Brain microvascular endothelial cell (primary cell): Measurements from ENCODE around the gene CORO1C.

ENCODE experiments used
- DNase-seq: peaks from one replicate; pipeline ENCODE4 v3.0.0-alpha.2; 2020
- H3K27ac ChIP-seq: fragments of 250-450 bp; sonication (Bioruptor Pico); 2 replicates; pipeline ENCODE4 v1.5.1; 2020; ENCODE audit warnings: mild to moderate bottlenecking, moderate library complexity
- H3K27me3 ChIP-seq: fragments of 250-450 bp; sonication (Bioruptor Pico); replicated peaks from 2 replicates; pipeline ENCODE4 v1.5.1; 2020; ENCODE audit warnings: mild to moderate bottlenecking
- H3K36me3 ChIP-seq: fragments of 250-450 bp; sonication (Bioruptor Pico); replicated peaks from 2 replicates; pipeline ENCODE4 v1.5.1; 2020; ENCODE audit warnings: mild to moderate bottlenecking
- H3K4me3 ChIP-seq: 2 replicates; pipeline ENCODE4 v1.5.1; 2011; ENCODE audit warnings: low read depth, mild to moderate bottlenecking, control low read depth, low read length, moderate library complexity
- in situ Hi-C: cut with HindIII; loops from 2 replicates; pipeline ENCODE4 v1.10.0; 2017; ENCODE audit warnings: low sequenced_read_pairs, low pct_ligation_motif_present
- TF ChIP-seq, protein P1 (sequence below): IDR thresholded peaks from 2 replicates; pipeline ENCODE4 v1.5.1; 2011; ENCODE audit warnings: low read depth, mild to moderate bottlenecking, moderate library complexity, low read length, control low read depth, inconsistent platforms; ENCODE audit errors: missing control alignments

Gene CORO1C

DNA sequence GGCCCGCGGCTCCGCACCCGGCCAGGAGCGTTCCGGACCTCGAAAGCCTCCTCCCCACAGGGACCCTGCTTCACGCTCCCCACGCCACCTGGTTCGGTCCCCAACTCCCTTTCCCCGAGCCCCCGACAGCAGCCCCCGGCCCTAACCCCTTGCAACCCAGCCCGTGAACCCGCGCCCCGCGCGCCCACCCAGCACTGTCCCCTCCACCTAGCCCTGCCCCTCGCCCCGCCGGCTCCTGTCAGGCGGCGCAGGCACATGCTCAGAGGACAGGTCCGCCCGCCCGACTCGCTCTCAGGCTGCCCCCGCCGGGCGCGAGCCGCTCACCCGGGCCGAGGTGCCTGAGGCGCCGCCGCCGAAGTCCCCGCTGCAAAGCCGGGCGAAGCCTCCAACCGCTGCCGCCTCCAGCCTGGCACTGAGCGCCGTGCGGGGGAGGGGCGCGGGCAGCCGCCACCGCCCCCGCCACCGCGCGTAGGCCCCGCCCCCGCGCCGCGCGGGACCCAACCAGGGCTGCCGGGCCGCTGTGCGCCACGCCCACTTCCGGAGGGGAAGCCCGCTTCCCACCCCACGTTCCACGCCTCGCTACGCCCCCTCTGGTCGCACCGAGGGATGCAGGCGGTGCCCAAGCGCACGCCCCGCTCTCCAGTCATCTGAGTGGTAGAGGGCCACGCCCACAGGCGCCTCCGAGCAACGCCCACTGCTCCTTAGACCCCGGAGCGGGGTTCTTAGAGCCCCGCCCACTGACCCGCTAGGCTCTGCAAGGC is at the start of gene CORO1C:
Gene CORO1C (minus strand): TSS at position 414 of the 761 bp plus-strand sequence. CDS start 30,200 bp downstream, outside the sequence.
- H3K4me3 ChIP-seq: peak within 1 kb of the TSS; percentile 91
- H3K27me3 ChIP-seq: no peaks in the 10 kb centered on the region
- in situ Hi-C loops: no loop called here
- H3K36me3 ChIP-seq: no peaks in the 10 kb centered on the region
- DNase-seq: peak; percentile 95
- H3K27ac ChIP-seq: peak within 1 kb of the TSS; percentile 96
- TF ChIP-seq, protein P1, sequence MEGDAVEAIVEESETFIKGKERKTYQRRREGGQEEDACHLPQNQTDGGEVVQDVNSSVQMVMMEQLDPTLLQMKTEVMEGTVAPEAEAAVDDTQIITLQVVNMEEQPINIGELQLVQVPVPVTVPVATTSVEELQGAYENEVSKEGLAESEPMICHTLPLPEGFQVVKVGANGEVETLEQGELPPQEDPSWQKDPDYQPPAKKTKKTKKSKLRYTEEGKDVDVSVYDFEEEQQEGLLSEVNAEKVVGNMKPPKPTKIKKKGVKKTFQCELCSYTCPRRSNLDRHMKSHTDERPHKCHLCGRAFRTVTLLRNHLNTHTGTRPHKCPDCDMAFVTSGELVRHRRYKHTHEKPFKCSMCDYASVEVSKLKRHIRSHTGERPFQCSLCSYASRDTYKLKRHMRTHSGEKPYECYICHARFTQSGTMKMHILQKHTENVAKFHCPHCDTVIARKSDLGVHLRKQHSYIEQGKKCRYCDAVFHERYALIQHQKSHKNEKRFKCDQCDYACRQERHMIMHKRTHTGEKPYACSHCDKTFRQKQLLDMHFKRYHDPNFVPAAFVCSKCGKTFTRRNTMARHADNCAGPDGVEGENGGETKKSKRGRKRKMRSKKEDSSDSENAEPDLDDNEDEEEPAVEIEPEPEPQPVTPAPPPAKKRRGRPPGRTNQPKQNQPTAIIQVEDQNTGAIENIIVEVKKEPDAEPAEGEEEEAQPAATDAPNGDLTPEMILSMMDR: peak; percentile 81

DNA sequence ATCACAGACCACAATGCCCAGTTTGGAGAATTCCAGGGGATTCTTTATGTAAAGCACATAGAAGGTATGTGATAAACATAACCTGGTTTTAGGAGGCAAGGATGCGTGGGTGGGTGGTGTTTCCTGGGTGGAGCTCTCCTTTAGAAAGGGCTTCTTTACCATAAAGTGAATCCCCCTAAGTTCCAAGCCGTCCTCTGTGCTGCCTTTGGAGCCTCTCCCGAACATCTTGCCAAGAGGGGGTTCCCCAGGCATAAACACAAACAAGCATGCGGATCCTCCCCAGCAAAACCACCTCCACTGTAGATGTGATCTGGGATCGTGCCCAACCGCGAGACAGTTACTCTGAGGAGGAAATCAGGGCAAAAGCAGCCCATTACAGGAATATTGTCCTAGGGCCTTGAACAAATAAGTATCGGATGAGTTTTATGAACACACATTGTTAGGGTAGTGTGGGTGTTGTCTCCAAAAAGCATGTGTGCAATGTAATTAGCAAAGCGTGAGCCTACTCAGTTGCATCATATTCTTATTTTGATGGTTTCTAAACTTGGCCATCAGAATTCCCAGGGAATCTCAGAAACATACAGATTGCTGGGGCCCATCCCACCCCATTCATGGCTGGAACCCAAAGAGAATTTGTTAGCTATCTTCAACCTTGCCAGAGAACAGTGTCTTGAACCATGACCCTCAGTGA is 48.8 kb upstream of the CORO1C start:
- no peaks in the 10 kb centered on the region for H3K27me3 ChIP-seq
- TF ChIP-seq, protein P1: no peak
- no peak for DNase-seq
- no peak overlapping the region for H3K4me3 ChIP-seq
- in situ Hi-C loops: no loop called here
- no peak overlapping the region for H3K27ac ChIP-seq
- H3K36me3 ChIP-seq: peaks cover 26% of the 10 kb centered on the region

DNA sequence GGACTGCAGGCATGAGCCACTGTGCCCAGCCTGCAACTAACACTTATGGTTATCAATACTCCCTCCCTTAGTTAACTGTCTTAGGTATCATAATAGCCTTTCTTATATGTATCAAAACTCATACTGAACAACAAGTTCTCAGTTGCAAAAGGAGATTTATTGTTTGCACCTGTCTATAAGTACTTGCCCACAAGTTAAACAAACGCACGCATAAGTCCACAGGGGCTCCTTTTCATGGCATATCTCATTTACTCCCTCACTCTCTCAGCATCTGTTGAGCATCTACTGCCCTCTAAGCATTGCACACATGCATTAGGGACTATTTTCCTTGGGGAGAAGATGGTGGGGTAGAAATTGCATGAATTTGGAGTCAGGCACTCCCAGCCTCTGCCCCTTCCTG is 46.7 kb upstream of the CORO1C start:
- TF ChIP-seq, protein P1: no peak
- no peak overlapping the region for H3K4me3 ChIP-seq
- DNase-seq: no peak
- H3K27ac ChIP-seq: no peak overlapping the region
- H3K36me3 ChIP-seq: peaks cover 6% of the 10 kb centered on the region
- in situ Hi-C loops: no loop called here
- no peaks in the 10 kb centered on the region for H3K27me3 ChIP-seq

DNA sequence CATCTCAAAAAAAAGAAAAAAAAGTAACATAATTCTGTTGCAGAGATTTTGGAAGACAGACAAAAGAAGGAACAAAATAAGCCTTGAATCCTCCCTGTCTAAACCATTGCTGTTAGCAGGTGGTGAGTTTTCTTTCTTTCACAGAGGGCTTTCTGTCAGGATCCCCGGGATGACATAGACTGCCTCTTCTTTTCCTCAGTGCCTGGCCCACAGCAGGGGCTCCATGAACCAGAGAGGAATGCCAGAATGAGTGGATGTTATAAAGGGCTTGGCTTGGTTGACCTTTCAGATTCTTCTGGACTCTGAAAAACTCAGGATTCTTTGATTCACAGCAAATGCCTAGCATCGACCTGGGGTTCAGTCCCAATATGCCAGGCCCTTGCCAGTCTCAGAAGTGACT is 45.8 kb upstream of the CORO1C start:
- in situ Hi-C loops: no loop called here
- TF ChIP-seq, protein P1: no peak
- DNase-seq: no peak
- no peak overlapping the region for H3K4me3 ChIP-seq
- H3K36me3 ChIP-seq: peaks cover under 1% of the 10 kb centered on the region
- no peaks in the 10 kb centered on the region for H3K27me3 ChIP-seq
- H3K27ac ChIP-seq: no peak overlapping the region

DNA sequence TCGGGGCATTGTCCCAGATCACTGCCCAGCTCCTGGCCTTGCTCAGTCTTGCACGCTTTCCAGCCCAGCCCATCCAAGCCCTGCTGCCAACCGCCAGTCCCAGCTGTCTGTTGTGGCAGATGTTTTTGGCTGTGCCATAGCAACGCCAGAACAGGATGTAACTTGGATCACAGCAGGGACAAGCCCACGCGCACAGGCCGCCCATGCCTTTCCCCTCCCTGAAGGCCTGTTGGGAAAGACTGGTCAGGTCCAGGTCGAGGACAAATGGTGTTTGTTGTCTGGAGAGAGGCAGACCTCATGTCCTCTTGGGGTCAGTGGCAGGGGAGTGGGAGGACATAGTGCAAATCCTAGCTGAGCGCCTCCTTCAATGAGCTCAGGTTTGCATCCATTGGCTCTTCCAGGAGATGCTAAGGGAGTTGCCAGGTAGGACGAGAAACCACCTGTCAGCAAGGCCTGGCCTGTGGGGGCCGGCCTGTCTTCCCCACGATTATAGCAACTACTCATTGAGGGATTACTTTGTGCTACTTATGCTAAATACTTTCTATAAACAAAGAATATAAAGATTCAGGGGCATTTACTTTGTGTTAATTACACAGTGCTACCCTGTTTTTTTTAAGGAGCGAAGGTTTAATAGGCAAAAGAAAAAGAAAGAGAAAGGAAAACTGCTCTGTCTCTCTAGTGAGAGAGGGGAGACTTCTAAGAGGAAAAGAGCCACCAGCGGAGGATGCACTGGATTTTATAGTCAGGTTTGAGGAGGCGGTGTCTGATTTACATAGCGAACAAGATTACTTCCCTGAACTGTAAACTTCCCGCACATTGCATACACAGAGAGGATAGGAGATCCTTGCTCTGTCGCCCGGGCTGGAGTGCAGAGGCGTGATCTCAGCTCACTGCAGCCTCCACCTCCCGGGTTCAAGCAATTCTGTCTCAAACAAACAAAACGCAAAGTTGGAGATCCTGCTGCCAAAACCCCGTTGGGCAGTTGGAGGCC is 42.8 kb upstream of the CORO1C start:
- no peaks in the 10 kb centered on the region for H3K36me3 ChIP-seq
- no peak overlapping the region for H3K27ac ChIP-seq
- H3K27me3 ChIP-seq: no peaks in the 10 kb centered on the region
- no peak overlapping the region for H3K4me3 ChIP-seq
- in situ Hi-C loops: no loop called here
- TF ChIP-seq, protein P1: no peak
- DNase-seq: peak; percentile 75
